ENCODE measurements around the gene NOVA2. TPM values are rescaled to one million over a fixed set of nuclear protein-coding genes. Genes with fewer than 3 reads are reported as not detected.
A peak's percentile ranks its signal among the peaks of the same experiment; 100 is the strongest.

Gene NOVA2
- total RNA-seq, 1 donor from 2014 or later: 2.9 TPM

DNA sequence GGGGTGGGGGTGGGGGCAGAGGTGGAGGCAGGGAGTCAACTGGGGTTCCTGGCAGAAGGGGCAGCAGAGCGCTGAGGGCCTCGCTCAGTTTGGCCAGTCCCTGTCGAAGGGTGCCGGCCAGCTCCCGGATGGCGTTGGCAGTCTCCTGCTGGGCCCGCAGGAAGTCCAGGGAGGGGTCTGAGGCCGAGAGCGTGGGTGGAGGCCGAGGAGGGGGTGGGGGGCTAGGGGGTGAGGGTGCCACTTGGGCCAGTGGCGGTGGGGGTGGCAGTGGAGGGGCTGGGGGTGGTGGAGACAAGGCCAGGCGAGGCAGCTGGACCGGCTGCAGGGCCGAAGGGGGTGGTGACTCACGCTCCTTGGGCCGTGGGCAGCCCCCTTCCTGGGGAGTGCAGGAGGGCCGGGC lies 82.8 kb downstream of the NOVA2 start:
- DNase-seq: no peak

DNA sequence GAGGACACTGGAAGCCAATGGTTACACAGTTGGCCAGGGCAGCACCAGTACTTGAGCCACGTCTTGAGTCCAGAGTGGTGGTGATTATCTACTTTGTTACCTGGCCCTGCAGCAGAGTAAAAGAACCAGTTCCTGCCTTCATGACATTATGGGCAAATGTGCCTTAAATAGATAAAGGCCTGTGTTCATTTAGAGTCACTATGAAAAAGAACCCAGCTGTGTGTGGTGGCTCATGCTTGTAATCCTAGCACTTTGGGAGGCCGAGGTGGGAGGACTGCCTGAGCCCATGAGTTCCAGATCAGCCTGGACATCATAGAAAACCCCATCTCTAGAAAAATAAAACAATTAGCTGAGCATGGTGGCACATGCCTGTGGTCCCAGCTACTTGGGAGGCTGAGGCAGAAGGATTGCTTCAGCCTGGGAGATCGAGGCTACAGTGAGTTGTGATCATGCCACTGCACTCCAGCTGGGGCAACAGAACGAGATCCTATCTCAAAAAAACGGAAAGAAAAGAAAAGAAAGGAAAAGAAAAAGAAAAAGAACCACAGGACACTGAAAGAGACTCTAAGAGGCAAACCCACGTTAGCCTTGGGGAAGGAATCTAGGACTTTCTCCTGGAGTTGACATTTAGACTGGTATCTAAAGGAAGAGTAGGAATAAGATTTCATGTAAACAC lies 84.3 kb downstream of the NOVA2 start:
- no peak for DNase-seq

DNA sequence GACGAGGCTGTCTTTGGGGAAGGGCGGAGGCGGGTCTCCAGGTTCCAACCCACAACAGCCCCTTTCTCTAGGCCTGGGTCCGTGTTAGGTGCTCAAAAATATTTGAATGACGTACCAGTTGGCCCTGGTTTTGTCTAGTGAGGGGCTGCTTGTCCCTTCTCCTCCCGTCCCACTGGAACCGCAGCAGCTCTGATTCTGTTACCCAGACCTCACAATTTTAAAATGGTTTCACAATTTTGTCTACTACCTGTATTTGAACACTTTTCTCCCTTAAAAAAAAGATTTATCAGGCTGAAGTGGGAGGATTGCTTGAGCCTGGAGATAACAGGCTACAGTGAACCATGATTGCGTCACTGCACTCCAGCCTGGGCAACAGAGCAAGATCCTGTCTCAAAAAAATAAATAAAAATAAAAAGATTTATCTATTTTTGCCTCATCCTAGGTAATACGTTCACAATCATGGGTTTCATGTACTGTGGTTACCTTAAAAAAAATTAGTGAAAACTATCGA lies 86.4 kb downstream of the NOVA2 start:
- DNase-seq: no peak

DNA sequence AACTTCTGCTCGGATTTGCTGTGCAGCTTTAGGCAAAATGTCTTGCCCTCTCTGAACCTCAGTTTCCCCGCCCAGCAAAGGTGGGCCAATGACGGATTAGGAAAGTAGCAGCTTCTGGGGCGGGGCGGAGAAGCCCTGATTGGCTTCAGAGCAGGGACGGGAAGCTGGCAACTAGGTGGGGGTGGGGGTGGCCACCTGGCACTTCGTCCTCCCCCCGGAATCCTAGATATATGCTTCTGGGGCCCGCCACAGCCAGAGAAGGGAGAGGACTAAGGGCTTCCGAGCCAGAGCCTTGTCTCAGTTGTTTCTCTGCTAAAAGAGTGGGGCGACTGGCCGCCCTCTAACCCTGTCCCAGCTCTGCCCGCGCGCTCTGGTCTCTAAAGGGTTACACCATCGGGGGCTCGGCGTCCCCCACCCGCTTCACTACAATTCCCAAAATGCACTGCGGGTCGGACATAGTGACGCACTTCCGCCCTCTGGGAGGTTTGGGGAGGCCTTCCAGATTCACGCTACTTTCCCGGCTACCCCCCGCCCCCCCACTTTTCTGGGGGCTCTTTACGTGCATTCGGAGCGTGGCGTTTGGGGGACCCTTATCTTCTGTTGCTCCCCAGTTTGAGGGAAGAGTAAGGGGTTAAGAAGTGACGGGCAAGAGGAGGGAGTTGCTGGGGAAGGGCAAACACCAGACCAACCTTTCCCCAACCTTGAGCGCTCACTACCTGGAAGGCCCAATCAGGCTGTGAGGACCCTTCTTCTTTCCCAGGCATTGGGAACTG lies 87.1 kb downstream of the NOVA2 start:
- peak; percentile 97 for DNase-seq

DNA sequence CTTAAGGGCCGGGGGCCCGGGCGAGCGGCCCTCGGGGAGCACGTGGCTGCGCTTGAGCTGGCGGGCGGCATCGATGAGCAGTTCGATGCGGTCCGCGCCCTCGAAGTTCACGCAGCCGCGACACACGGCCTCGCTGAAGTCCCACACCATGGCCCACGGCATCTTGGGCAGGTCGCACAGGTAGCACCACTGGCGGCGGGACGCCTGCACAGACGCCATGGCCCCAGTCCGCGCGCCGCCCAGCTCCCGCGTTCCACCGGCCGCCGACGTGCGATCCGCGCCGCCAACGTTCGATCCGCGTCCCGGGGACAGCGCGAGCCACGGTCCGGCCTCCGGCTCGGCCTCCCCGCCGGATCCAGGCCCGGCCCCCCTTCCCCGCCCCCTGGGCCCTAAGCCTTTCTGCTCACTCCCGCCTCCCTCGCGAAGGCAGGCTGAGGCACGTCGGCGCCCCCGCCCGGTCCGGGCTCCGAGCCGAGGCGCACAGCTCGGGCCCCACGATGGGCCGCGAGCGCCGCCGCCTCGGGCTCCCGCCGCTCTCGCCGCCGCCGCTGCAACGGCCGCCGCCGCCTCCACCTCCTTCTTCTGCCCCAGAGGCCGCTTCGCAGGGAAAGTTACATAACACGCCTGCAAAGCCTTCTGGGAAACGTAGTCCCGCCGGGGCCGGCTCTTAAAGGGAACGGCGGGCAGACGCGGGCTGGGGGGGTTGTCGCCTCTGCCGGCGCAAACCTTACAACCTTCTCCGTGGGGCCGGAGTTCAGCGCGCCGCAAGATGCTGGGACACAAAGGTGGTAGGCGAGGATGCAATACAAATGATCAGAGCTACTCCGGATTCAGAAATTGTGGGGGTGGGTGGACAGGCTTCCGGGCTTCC lies 87.9 kb downstream of the NOVA2 start, which contains the start of gene IRF2BP1:
Gene IRF2BP1, minus strand, starts transcription at position 586 of the 871 bp plus-strand sequence. Its CDS starts 367 bp downstream, at position 219.
- DNase-seq: peak; percentile 97

DNA sequence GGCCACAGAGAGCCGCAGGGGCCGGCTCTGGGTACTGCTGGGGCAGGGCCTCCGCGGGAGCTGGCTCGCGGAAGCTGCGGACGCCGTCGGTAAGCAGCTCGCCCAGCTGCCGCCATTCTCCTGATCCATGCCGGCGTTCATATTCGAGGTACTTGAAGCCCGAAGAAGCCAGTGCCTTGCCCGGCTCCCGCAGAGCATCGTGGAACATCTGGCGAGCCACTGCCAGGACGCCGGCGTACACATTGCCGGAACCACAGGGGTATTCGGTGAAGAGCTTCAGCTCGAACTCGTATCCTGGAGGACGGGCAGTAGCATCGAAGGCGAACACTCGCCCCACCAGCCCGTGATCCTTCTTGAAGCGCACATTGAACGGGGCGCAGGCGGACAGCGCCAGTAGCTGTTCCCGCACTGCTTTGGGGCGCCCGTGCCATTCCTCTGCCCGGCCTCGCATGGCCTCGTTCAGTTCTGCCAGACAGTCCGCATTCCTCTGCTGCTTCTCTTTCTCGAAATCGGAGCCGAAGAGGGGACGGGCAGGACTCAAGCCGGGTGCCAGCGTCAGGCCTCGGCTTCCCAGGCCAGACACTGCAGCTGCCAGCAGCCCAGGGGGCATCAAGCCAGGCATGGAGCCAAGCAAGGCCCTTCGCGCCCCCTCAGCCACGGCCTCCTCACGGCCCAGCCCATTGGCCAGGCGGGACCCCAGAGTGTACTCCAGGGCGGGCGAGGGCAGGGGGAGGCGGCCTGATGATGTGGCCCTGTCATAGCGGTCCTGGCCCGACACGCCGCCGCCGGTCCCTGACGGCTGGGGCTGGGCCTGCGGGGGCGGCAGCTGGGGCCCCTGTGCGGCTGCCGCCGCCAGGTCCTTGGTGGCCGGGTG lies 88.7 kb downstream of the NOVA2 start:
- DNase-seq: peak; percentile 81

DNA sequence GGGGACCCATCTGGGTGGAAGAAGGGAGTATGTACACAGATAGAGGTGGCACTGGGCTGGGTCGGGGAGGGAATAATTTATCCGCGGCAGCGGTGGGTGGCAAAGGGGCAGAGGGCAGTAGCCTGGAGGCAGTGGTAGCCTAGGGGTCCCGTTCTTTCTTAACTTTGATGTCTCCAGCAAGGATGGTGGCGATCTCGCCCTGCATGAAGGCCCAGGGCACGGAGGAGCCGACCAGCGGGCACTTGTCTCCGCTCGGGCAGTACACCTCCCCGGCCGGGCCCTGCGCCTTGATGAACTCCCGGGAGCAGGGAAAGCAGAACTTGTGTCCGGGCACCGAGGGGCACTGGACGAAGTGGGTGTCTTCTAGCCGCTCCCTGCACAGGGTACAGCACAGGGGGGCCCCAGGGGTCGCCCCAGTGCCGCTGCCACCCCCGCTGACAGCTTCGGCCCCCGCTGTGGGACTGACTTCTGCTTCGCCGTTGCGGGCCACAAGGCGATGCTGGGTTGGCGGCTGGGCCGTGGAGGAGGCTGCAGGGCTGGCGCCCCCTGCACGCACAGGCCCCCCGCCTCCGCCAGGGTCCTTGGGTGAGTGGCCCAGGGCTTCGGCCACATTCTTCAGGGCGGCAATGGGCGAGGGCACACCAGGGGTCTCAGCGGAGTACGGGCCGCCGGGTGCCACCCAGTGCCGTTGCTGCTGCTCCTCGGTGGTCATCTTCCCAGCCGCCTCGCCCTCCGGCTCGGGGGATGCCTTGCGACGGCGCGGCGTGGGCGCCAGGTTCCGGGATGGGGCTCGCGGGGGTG lies 89.6 kb downstream of the NOVA2 start:
- DNase-seq: no peak

Small RNA genes lying within 50 kb of the gene (small RNA-seq; reads per million reads assigned to genes)
- gene MIR769 (ENCODE audit: low replicate concordance): 91.3 reads per million, percentile 97 among the genes with 10 or more reads in this experiment

Other genes with a start within 250 kb of the NOVA2 start
- 13.2 TPM for gene FBXO46, start 243.0 kb downstream of the NOVA2 start, total RNA-seq
- gene MEIOSIN, start 240.4 kb downstream of the NOVA2 start, total RNA-seq: not detected
- 21.5 TPM for gene SIX5, start 204.6 kb downstream of the NOVA2 start, total RNA-seq
- 181 TPM for gene DMPK, start 191.4 kb downstream of the NOVA2 start, total RNA-seq
- gene DMWD, start 181.0 kb downstream of the NOVA2 start, total RNA-seq: 38.1 TPM
- gene RSPH6A, start 158.6 kb downstream of the NOVA2 start, total RNA-seq: not detected
- 26.6 TPM for gene SYMPK, start 110.7 kb downstream of the NOVA2 start, total RNA-seq
- 0.21 TPM for gene FOXA3, start 109.5 kb downstream of the NOVA2 start, total RNA-seq
- gene IRF2BP1, start 87.7 kb downstream of the NOVA2 start, total RNA-seq: 29.0 TPM
- 1.6 TPM for gene MYPOP, start 71.3 kb downstream of the NOVA2 start, total RNA-seq
- gene NANOS2, start 59.1 kb downstream of the NOVA2 start, total RNA-seq: not detected
- 13.7 TPM for gene CCDC61, start 21.6 kb upstream of the NOVA2 start, total RNA-seq
- 0.82 TPM for gene PGLYRP1, start 49.2 kb upstream of the NOVA2 start, total RNA-seq
- 0.41 TPM for gene IGFL4, start 67.1 kb upstream of the NOVA2 start, total RNA-seq
- gene IGFL3, start 150.8 kb upstream of the NOVA2 start, total RNA-seq: not detected
- gene IGFL2, start 174.4 kb upstream of the NOVA2 start, total RNA-seq: 0.82 TPM